ENCODE results near the gene SLC44A5. TPM values are rescaled to one million over a fixed set of nuclear protein-coding genes. Genes with fewer than 3 reads are reported as not detected.
"Not testable (repeated sequence)": the region's sequence is repeated elsewhere in the genome, so short reads cannot be mapped to it uniquely, and the experiment has no call there.

Gene SLC44A5
- total RNA-seq, 2 donors from 2014 or later = 0.07 TPM; not detected in 1

DNA sequence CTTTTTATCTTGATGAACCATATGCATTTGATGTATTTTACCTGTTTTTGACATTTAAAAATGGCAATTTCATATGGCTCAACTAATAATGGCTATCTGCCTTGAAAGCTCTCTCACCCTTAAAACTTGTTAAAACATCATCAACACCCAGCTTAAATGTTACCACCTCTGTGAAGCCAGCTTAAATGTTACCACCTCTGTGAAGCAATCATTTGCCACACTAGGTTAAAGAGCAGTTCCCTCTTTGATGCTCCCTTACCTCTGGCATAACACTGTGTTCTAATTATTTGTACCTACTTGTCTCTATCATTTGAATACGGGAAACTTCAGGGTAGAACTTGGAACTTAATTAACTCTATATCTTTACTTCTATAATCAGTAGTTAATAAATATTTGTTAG is 294.7 kb downstream of the SLC44A5 start:
- Mint-ChIP-seq H3K27ac (no peak overlapping the region), H3K36me3 (no peaks in the 10 kb centered on the region), H3K9me3 (peaks cover 0 to 2% of the 10 kb centered on the region in 2 donors)
- DNase-seq (ENCODE audit: low spot score in 2 of 2) (no peak), ATAC-seq (no peak)

DNA sequence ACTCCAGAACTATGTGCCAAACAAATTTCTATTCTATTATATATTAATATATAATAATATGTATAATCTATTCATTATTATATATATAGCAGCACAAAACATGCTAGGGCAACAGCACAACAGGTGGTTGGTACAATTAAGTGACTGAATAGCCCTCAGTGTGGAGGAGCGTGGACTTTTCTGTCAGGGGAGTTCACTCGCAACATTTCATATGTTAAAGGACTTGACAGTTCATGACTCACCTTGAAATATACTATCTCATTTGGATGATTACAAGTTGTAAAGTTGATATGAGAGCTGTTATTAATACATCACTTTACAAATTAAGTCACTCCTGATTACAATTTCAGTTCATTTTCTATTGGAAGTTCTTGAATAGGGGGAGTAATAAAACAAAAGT is 298.3 kb downstream of the SLC44A5 start:
- Mint-ChIP-seq H3K36me3 (no peaks in the 10 kb centered on the region), H3K27ac (no peak overlapping the region), H3K9me3 (no peaks in the 10 kb centered on the region)
- ATAC-seq = no peak
- DNase-seq (ENCODE audit: low spot score in 2 of 2) = no peak

DNA sequence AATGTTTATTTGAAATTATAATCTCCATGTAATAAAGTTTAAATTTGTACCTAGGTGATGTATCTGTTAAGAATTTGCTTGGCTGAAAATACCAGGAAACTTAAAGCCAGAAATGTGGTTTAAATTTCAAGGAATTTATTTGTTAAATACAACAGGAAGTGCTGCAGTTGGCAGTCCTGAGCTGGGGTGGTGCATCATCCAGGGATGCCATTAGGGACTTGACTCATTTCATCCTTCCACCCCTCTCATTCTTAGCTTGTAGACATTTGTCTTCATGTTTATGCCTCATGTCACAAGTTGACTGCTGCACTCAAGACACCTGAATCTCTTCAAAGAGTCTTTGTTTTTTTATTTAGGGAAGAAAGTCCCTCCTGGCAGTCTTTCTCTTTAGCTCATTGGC is 300.8 kb downstream of the SLC44A5 start:
- Mint-ChIP-seq H3K27ac (no peak overlapping the region), H3K9me3 (no peaks in the 10 kb centered on the region), H3K36me3 (no peaks in the 10 kb centered on the region)
- ATAC-seq (no peak), DNase-seq (ENCODE audit: low spot score in 2 of 2) (no peak)

DNA sequence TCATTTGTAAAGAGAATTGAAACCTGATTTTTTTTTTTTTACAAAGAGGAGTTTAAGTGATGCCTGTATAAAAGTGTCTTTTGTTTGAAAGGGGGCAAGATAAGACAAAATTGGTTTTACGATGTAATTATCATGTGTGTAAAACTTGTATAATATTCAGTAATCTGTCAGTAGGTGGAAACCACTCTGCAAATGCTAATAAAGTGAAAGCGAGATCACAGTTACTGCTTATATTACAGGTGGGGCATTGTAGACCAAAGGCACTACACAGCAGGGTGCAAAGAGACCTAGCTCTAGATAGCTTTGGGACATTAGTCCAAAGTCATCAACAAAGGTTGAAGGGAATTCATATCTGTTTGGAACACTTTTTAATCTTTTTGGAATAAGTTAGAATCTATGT is 302.5 kb downstream of the SLC44A5 start:
- H3K9me3 Mint-ChIP-seq = no peaks in the 10 kb centered on the region

GRCh38 chr1:75305061-75305460 is 305.9 kb downstream of the SLC44A5 start:
- Mint-ChIP-seq H3K9me3 (no peaks in the 10 kb centered on the region), H3K36me3 (no peaks in the 10 kb centered on the region), H3K27ac (no peak overlapping the region)
- no peak for DNase-seq (ENCODE audit: low spot score in 2 of 2)
- ATAC-seq = no peak

More for the DNA sequence above, 302.5 kb downstream of the SLC44A5 start:
- no peak for DNase-seq (ENCODE audit: low spot score in 2 of 2)
- Mint-ChIP-seq H3K36me3 (no peaks in the 10 kb centered on the region), H3K27ac (no peak overlapping the region)
- no peak for ATAC-seq

- no peak overlapping the region for H3K27ac Mint-ChIP-seq
- no peaks in the 10 kb centered on the region for H3K36me3 Mint-ChIP-seq
- DNase-seq (ENCODE audit: low spot score in 2 of 2) (no peak), ATAC-seq (no peak)
- H3K9me3 Mint-ChIP-seq = peaks cover 0 to 5% of the 10 kb centered on the region in 2 donors
These were observed 317.6 kb downstream of the SLC44A5 start for GRCh38 chr1:75293270-75293669.

- ATAC-seq (no peak), DNase-seq (ENCODE audit: low spot score in 2 of 2) (no peak)
- Mint-ChIP-seq H3K27ac (no peak overlapping the region), H3K36me3 (no peaks in the 10 kb centered on the region), H3K9me3 (peaks cover 5% of the 10 kb centered on the region in 2 donors)
These were observed 318.9 kb downstream of the SLC44A5 start for GRCh38 chr1:75292013-75292412.

GRCh38 chr1:75276385-75276784 is 334.5 kb downstream of the SLC44A5 start:
- ATAC-seq = no peak
- Mint-ChIP-seq H3K9me3 (peaks cover 0 to 6% of the 10 kb centered on the region in 2 donors), H3K27ac (no peak overlapping the region), H3K36me3 (no peaks in the 10 kb centered on the region)
- no peak for DNase-seq (ENCODE audit: low spot score in 2 of 2)

GRCh38 chr1:75275631-75276030 is 335.3 kb downstream of the SLC44A5 start:
- peaks cover 0 to under 1% of the 10 kb centered on the region in 2 donors for H3K9me3 Mint-ChIP-seq
- H3K27ac Mint-ChIP-seq = no peak overlapping the region
- no peak for DNase-seq (ENCODE audit: low spot score in 2 of 2)
- ATAC-seq = no peak
- no peaks in the 10 kb centered on the region for H3K36me3 Mint-ChIP-seq

- no peaks in the 10 kb centered on the region for H3K36me3 Mint-ChIP-seq
- no peak for ATAC-seq
- H3K9me3 Mint-ChIP-seq = no peaks in the 10 kb centered on the region
- no peak overlapping the region for H3K27ac Mint-ChIP-seq
- no peak for DNase-seq (ENCODE audit: low spot score in 2 of 2)
These were observed 335.9 kb downstream of the SLC44A5 start for GRCh38 chr1:75274920-75275506.

- no peak for ATAC-seq
- Mint-ChIP-seq H3K27ac (no peak overlapping the region), H3K9me3 (no peaks in the 10 kb centered on the region), H3K36me3 (no peaks in the 10 kb centered on the region)
- no peak for DNase-seq (ENCODE audit: low spot score in 2 of 2)
These were observed 337.8 kb downstream of the SLC44A5 start for GRCh38 chr1:75273110-75273509.

DNA sequence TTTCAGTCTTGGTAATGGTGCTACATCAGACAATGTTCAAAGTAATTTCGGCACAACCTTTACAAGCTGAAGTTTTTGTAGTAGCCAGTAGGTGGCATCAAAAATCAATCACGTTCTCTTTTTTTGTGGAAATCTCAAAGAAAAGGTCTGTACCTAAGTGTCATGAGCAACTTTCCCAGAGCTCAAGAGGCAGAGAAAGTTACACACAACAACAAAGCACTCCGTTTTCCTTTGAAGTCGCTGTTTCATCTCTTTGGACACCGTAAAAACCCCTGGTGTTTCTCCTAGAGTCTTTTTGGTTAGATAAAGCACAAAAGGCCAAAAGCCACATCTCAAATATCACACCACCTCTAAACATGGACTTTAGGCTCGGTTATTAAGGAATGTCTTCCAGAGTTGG is 345.1 kb downstream of the SLC44A5 start:
- no peak overlapping the region for H3K27ac Mint-ChIP-seq
- peak in 1 of 2 donors; percentile 5 for DNase-seq (ENCODE audit: low spot score in 2 of 2)
- no peaks in the 10 kb centered on the region for H3K36me3 Mint-ChIP-seq
- H3K9me3 Mint-ChIP-seq = peaks cover 0 to 3% of the 10 kb centered on the region in 2 donors
- ATAC-seq = peak in 1 of 2 donors; percentile 46

- H3K27ac Mint-ChIP-seq = no peak overlapping the region
- DNase-seq (ENCODE audit: low spot score in 2 of 2) (no peak), ATAC-seq (no peak)
- peaks cover 0 to 6% of the 10 kb centered on the region in 2 donors for H3K9me3 Mint-ChIP-seq
- H3K36me3 Mint-ChIP-seq = no peaks in the 10 kb centered on the region
These were observed 346.8 kb downstream of the SLC44A5 start for GRCh38 chr1:75264112-75264511.

DNA sequence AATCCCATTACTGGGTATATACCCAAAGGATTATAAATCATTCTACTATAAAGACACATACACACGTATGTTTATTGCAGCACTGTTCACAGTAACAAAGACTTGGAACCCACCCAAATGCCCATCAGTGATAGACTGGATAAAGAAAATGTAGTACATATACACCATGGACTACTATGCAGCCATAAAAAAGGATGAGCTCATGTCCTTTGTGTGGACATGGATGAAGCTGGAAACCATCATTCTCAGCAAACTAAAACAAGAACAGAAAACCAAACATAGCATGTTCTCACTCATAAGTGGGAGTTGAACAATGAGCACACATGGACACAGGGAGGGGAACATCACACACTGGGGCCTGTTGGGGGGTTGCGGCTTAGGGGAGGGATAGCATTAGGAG is 347.3 kb downstream of the SLC44A5 start:
- not testable (repeated sequence) for H3K27ac Mint-ChIP-seq, ATAC-seq

GRCh38 chr1:75261946-75262345 is 349.0 kb downstream of the SLC44A5 start:
- DNase-seq (ENCODE audit: low spot score in 2 of 2); H3K27ac Mint-ChIP-seq; H3K9me3 Mint-ChIP-seq; H3K36me3 Mint-ChIP-seq; ATAC-seq: not testable (repeated sequence)

More for the DNA sequence above, 347.3 kb downstream of the SLC44A5 start:
- not testable (repeated sequence) for H3K9me3 Mint-ChIP-seq; DNase-seq (ENCODE audit: low spot score in 2 of 2); H3K36me3 Mint-ChIP-seq

GRCh38 chr1:75258351-75258750 is 352.6 kb downstream of the SLC44A5 start:
- Mint-ChIP-seq H3K9me3 (peaks cover 0 to 6% of the 10 kb centered on the region in 2 donors), H3K36me3 (no peaks in the 10 kb centered on the region), H3K27ac (no peak overlapping the region)
- no peak for ATAC-seq
- no peak for DNase-seq (ENCODE audit: low spot score in 2 of 2)

DNA sequence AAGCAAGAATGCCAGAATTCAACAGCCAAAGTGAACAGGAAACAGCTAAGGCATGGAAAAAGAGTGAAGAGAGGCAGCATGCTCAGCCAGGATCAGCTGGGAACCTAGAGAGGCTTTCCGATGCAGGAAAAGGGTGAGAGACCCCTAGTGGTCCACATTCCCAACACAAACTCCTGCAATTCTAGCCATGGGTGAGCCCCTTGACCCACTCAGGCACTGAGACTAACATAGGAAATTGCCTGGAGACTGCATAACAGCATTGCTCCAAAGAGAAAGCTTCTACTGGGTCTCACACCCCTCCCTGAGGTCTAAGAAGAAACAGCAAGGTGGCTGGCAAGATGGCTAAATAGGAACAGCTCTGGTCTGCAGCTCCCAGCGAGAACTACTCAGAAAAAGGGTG is 353.5 kb downstream of the SLC44A5 start:
- DNase-seq (ENCODE audit: low spot score in 2 of 2) (no peak), ATAC-seq (no peak)
- peaks cover 0 to 6% of the 10 kb centered on the region in 2 donors for H3K9me3 Mint-ChIP-seq
- H3K36me3 Mint-ChIP-seq = no peaks in the 10 kb centered on the region
- no peak overlapping the region for H3K27ac Mint-ChIP-seq

DNA sequence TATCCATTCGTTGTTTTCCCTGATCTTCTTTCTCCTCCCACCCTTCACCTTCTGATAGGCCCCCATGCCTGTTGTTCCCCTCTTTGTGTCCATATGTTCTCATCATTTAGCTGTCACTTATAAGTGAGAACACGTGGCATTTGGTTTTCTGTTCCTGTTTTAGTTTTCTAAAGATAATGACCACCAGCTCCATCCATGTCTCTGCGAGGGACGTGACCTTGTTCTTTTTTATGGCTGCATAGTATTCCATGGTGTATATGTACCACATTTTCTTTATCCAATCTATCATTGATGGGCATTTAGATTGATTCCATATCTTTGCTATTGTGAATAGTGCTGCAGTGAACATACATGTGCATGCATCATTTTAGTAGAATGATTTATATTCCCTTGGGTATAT is 360.8 kb downstream of the SLC44A5 start:
- not testable (repeated sequence) for H3K27ac Mint-ChIP-seq; H3K36me3 Mint-ChIP-seq; DNase-seq (ENCODE audit: low spot score in 2 of 2); H3K9me3 Mint-ChIP-seq; ATAC-seq
